ENCODE measurements around the gene CT45A9.
"Not testable (repeated sequence)": the region's sequence is repeated elsewhere in the genome, so short reads cannot be mapped to it uniquely, and the experiment has no call there.

Gene CT45A9

DNA sequence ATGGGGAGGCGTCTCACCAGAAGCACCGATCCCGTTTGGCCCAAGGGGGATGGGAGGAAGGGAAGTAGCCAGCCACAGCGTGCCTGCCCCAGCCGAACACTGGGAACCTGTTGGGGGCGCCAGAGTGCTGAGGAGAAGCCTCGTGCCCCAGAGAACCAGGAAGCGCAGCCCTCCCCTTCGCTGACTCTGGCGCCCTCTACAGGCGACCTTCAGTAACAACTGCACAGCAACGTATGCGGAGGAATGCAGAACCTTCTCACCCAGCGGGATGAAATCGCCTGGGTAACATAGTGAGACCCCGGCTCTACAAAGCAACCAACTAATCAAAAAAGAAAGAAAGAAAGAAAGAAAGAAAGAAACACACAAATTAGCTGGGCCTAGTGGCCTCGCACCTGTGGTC lies at the start of gene CT45A9:
Gene CT45A9, minus strand, starts transcription at position 101 of the 400 bp plus-strand sequence. CDS start 3,751 bp downstream, outside the sequence.
- not testable (repeated sequence) for TF ChIP-seq GATA3, GATA2 (IDR thresholded peaks at IDR 0.05; ENCODE audit: low read depth, low read length)

GRCh38 chrX:135914404-135914803 lies 42.8 kb upstream of the CT45A9 start:
- TF ChIP-seq GATA2 (IDR thresholded peaks at IDR 0.05; ENCODE audit: low read depth, low read length) (no peak), GATA3 (IDR thresholded peaks at IDR 0.05; ENCODE audit: low read depth, low read length) (no peak)

GRCh38 chrX:135910251-135910650 lies 38.6 kb upstream of the CT45A9 start:
- TF ChIP-seq GATA2 (IDR thresholded peaks at IDR 0.05; ENCODE audit: low read depth, low read length) (no peak), GATA3 (IDR thresholded peaks at IDR 0.05; ENCODE audit: low read depth, low read length) (no peak)

DNA sequence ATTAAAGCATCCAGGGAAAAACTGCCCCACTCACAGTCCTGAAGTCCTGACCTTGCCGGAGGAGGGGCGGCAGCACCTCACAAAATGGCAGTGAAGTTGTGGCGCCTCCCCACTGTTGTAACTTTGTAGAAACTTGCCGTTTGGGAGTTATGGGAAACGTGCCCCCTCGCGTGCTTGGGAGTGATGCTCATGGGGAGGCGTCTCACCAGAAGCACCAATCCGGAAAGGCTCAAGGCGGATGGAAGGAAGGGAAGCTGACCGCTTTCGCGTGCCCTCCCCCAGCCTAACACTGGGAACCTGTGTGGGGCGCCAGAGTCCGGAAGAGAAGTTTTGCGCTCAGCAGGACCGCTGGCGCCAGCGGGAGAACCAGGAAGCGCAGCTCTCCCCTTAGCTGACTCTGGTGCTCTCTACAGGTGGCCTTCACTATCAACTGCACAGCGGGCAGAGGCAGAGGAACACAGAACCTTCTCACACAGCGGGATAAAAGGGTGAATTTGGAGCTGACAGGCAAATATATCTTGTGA lies 21.7 kb upstream of the CT45A9 start, which contains the start of the genes CT45A10 and SAGE1:
Gene CT45A10, minus strand, starts transcription at position 151 of the 524 bp plus-strand sequence. CDS start 8,100 bp downstream, outside the sequence.
Gene SAGE1, plus strand, starts transcription at position 423 of the 524 bp plus-strand sequence. CDS start 2,527 bp downstream, outside the sequence.
- TF ChIP-seq GATA2 (IDR thresholded peaks at IDR 0.05; ENCODE audit: low read depth, low read length): no peak
- TF ChIP-seq GATA3 (IDR thresholded peaks at IDR 0.05; ENCODE audit: low read depth, low read length): no peak

DNA sequence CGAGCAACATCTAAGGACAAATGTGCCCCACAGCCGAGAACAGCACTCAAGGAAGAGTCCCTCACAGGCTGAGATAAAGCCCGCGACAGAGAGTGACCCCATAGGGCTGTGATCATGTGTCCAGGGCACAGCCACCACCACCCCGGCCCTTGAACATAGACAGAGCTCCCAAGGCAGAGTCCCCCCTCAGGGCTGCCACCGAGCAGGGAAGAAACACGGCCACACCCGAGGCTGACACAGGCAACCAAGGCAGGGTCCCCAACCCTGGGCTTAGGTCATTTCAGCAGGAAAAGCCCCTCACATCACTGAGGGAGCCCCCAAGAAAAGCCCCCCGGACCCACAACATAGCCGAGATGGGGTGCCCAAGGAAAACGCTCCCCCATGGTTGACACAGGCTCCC lies 21.2 kb upstream of the CT45A9 start:
- TF ChIP-seq GATA3 (IDR thresholded peaks at IDR 0.05; ENCODE audit: low read depth, low read length) (no peak), GATA2 (IDR thresholded peaks at IDR 0.05; ENCODE audit: low read depth, low read length) (no peak)

DNA sequence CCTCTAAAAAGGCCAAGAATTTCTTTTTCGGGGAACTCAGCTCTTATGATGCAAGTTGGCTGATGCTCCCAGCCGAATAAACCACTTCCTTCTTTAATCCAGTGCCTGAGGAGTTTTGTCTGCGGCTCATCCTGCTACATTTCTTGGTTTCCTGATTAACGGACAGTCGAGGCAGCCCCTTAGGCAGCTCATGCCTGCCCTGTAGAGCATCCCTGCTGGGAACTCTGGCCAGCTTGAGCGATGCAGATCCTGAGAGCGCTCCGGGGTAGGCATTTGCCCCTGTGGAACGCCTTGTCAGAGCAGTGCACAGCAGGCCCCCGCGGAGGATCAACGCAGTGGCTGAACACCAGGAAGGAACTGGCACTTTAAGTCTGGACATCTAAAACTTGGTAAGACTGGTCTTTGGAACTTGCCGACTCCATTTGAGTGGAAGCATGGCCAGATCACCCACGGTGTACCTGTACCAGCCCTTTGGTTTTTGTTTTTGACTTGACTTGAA lies 18.5 kb upstream of the CT45A9 start:
- no peak for TF ChIP-seq GATA2 (IDR thresholded peaks at IDR 0.05; ENCODE audit: low read depth, low read length)

DNA sequence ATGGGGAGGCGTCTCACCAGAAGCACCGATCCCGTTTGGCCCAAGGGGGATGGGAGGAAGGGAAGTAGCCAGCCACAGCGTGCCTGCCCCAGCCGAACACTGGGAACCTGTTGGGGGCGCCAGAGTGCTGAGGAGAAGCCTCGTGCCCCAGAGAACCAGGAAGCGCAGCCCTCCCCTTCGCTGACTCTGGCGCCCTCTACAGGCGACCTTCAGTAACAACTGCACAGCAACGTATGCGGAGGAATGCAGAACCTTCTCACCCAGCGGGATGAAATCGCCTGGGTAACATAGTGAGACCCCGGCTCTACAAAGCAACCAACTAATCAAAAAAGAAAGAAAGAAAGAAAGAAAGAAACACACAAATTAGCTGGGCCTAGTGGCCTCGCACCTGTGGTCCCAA lies 17.2 kb downstream of the CT45A9 start, which contains the start of gene CT45A8:
Gene CT45A8, minus strand, starts transcription at position 101 of the 400 bp plus-strand sequence. CDS start 3,755 bp downstream, outside the sequence.
- TF ChIP-seq GATA2, GATA3 (IDR thresholded peaks at IDR 0.05; ENCODE audit: low read depth, low read length): not testable (repeated sequence)

GRCh38 chrX:135837180-135837579 lies 34.4 kb downstream of the CT45A9 start, which contains the start of gene CT45A7:
Gene CT45A7, minus strand, starts transcription at chrX:135837280. Its CDS starts 3,747 bp downstream, at chrX:135833533.
- not testable (repeated sequence) for TF ChIP-seq GATA3, GATA2 (IDR thresholded peaks at IDR 0.05; ENCODE audit: low read depth, low read length)

GRCh38 chrX:135819912-135820311 lies 51.7 kb downstream of the CT45A9 start, which contains the start of gene CT45A2:
Gene CT45A2, minus strand, starts transcription at chrX:135820012. Its CDS starts 3,747 bp downstream, at chrX:135816265.
- not testable (repeated sequence) for TF ChIP-seq GATA3, GATA2 (IDR thresholded peaks at IDR 0.05; ENCODE audit: low read depth, low read length)
